GM12873 (cell line): Measurements from ENCODE around the gene CDC42SE2.

ENCODE experiments used
- CTCF ChIP-seq: IDR thresholded peaks from 2 replicates; pipeline ENCODE4 v1.5.1; 2012; ENCODE audit warnings: low read depth, mild to moderate bottlenecking, moderate library complexity, low read length, control low read depth; ENCODE audit not compliant: insufficient read depth; ENCODE audit errors: missing control alignments

Gene CDC42SE2

GRCh38 chr5:131230406-131230805 is 33.4 kb upstream of the CDC42SE2 start:
- TF ChIP-seq CTCF, result no peak

GRCh38 chr5:131239686-131240085 is 24.2 kb upstream of the CDC42SE2 start:
- no peak for TF ChIP-seq CTCF

- no peak for TF ChIP-seq CTCF
Observed at GRCh38 chr5:131242728-131243255, 21.1 kb upstream of the CDC42SE2 start.

GRCh38 chr5:131245312-131245711 is 18.5 kb upstream of the CDC42SE2 start:
- no peak for TF ChIP-seq CTCF

DNA sequence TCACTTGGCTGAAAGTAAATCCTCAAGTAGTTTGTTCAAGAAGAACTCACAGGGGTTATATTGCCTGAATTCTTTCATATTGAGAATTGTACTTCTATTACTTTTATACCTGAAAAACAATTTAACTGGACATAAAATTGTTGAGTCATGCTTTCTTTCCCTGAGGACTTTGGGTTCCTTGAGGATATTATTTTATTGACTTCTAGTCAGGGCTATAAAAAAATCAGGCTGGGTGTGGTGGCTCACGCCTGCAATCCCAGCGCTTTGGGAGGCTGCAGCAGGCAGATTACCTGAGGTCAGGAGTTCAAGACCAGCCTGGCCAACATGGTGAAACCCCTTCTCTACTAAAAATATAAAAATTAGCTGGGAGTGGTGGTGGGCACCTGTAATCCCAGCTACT is 17.9 kb upstream of the CDC42SE2 start:
- no peak for TF ChIP-seq CTCF

GRCh38 chr5:131246504-131246903 is 17.3 kb upstream of the CDC42SE2 start:
- TF ChIP-seq CTCF, result no peak

- TF ChIP-seq CTCF, result no peak
Observed at GRCh38 chr5:131250751-131251475, 12.9 kb upstream of the CDC42SE2 start.
